Endothelial cell (in vitro differentiated cells): Measurements from ENCODE around the gene C6orf89. TPM values are rescaled to one million over a fixed set of nuclear protein-coding genes. Genes with fewer than 3 reads are reported as not detected.

Experiments
- DNase-seq: peaks from one replicate; pipeline ENCODE4 v3.0.0; 2021; ENCODE audit warnings: low spot score
- H3K27ac Mint-ChIP-seq: one replicate; pipeline ENCODE4 v1.8.0; 2021; ENCODE audit warnings: mixed read lengths, inconsistent platforms; ENCODE audit not compliant: unreplicated experiment
- H3K27me3 Mint-ChIP-seq: one replicate; pipeline ENCODE4 v1.8.0; 2021; ENCODE audit warnings: mild to moderate bottlenecking, moderate library complexity, mixed read lengths, inconsistent platforms; ENCODE audit not compliant: unreplicated experiment
- H3K36me3 Mint-ChIP-seq: one replicate; pipeline ENCODE4 v1.8.0; 2021; ENCODE audit warnings: mild to moderate bottlenecking, low read depth, mixed read lengths, inconsistent platforms; ENCODE audit not compliant: unreplicated experiment
- H3K4me1 Mint-ChIP-seq: one replicate; pipeline ENCODE4 v1.8.0; 2021; ENCODE audit warnings: mild to moderate bottlenecking, mixed read lengths, inconsistent platforms; ENCODE audit not compliant: unreplicated experiment
- H3K4me3 Mint-ChIP-seq: one replicate; pipeline ENCODE4 v1.8.0; 2021; ENCODE audit warnings: mild to moderate bottlenecking, mixed read lengths, inconsistent platforms; ENCODE audit not compliant: unreplicated experiment
- H3K9me3 Mint-ChIP-seq: one replicate; pipeline ENCODE4 v1.8.0; 2021; ENCODE audit warnings: mixed read lengths, inconsistent platforms; ENCODE audit not compliant: unreplicated experiment
- CTCF ChIP-seq: fragments of 200-600 bp; sonication (generic); IDR thresholded peaks from one replicate; pipeline ENCODE4 v1.5.0; 2021; ENCODE audit warnings: antibody characterized with exemption; ENCODE audit not compliant: unreplicated experiment
- total RNA-seq: library from RNA; stranded (reverse); fragmentation: NEBNext Ultra II Directional; extraction: Animal tissue kit (Norgen Biotek cat#: 25700); gene quantifications from one replicate; pipeline ENCODE4 v1.2.1, GENCODE V29; 2021; ENCODE audit not compliant: unreplicated experiment

The C6orf89 gene
- total RNA-seq, 1 donor from 2014 or later, result 43.2 TPM

- Mint-ChIP-seq H3K9me3 (no peaks in the 10 kb centered on the region), H3K36me3 (peaks cover 9% of the 10 kb centered on the region), H3K27me3 (peaks cover 19% of the 10 kb centered on the region), H3K4me3 (peak overlapping the region; percentile 49), H3K4me1 (peaks cover 26% of the 10 kb centered on the region), H3K27ac (peak overlapping the region; percentile 67)
- TF ChIP-seq CTCF, result no peak
- DNase-seq, result no peak
These were observed 76.0 kb downstream of the C6orf89 start for GRCh38 chr6:36961441-36962435.

- peak overlapping the region; percentile 97 for H3K27ac Mint-ChIP-seq
- DNase-seq, result peak; percentile 83
- peaks cover 23% of the 10 kb centered on the region for H3K4me1 Mint-ChIP-seq
- peaks cover 12% of the 10 kb centered on the region for H3K27me3 Mint-ChIP-seq
- peaks cover 15% of the 10 kb centered on the region for H3K36me3 Mint-ChIP-seq
- H3K4me3 Mint-ChIP-seq, result peak overlapping the region; percentile 21
- no peaks in the 10 kb centered on the region for H3K9me3 Mint-ChIP-seq
- no peak for TF ChIP-seq CTCF
These were observed 77.1 kb downstream of the C6orf89 start for GRCh38 chr6:36962874-36963273.

GRCh38 chr6:36963451-36964290, 77.9 kb downstream of the C6orf89 start:
- TF ChIP-seq CTCF, result no peak
- H3K27ac Mint-ChIP-seq, result peak overlapping the region; percentile 97
- H3K4me1 Mint-ChIP-seq, result peaks cover 23% of the 10 kb centered on the region
- no peaks in the 10 kb centered on the region for H3K9me3 Mint-ChIP-seq
- no peak overlapping the region for H3K4me3 Mint-ChIP-seq
- no peak for DNase-seq
- H3K27me3 Mint-ChIP-seq, result peaks cover 12% of the 10 kb centered on the region
- peaks cover 22% of the 10 kb centered on the region for H3K36me3 Mint-ChIP-seq

GRCh38 chr6:36964349-36964748, 78.6 kb downstream of the C6orf89 start:
- Mint-ChIP-seq H3K4me1 (peaks cover 23% of the 10 kb centered on the region), H3K4me3 (no peak overlapping the region), H3K27ac (peak overlapping the region; percentile 78), H3K9me3 (no peaks in the 10 kb centered on the region), H3K27me3 (peaks cover 12% of the 10 kb centered on the region), H3K36me3 (peaks cover 24% of the 10 kb centered on the region)
- DNase-seq, result no peak
- TF ChIP-seq CTCF, result no peak
